Stimulated activated memory B cell treated with anti-CD40 and anti-IgM and Interleukin-4, amounts not matched to agents 10 μg/mL and 1 μg/mL and 100 μg/mL, for 72 hours (primary cell): ENCODE measurements around the gene FBXO42.
A peak's percentile ranks its signal among the peaks of the same experiment; 100 is the strongest.
"Not testable (repeated sequence)": the region's sequence is repeated elsewhere in the genome, so short reads cannot be mapped to it uniquely, and the experiment has no call there.

ENCODE experiments used
- ATAC-seq: fragments of 150-1000 bp; cut with Tn5 transposase; 2 replicates; pipeline ENCODE4 v1.10.0; 2021
- H3K27ac Mint-ChIP-seq: one replicate; pipeline ENCODE4 v1.8.0; 2022; ENCODE audit warnings: mild to moderate bottlenecking, mixed read lengths
- H3K27me3 Mint-ChIP-seq: one replicate; pipeline ENCODE4 v1.8.0; 2022; ENCODE audit warnings: mixed read lengths
- H3K36me3 Mint-ChIP-seq: one replicate; pipeline ENCODE4 v1.8.0; 2022; ENCODE audit warnings: mixed read lengths
- H3K4me1 Mint-ChIP-seq: one replicate; pipeline ENCODE4 v1.8.0; 2022; ENCODE audit warnings: mixed read lengths
- H3K4me3 Mint-ChIP-seq: one replicate; pipeline ENCODE4 v1.8.0; 2022; ENCODE audit warnings: mild to moderate bottlenecking, moderate library complexity, mixed read lengths
- H3K9me3 Mint-ChIP-seq: one replicate; pipeline ENCODE4 v1.8.0; 2022; ENCODE audit warnings: mixed read lengths

Gene FBXO42

GRCh38 chr1:16266411-16267118, 85.7 kb downstream of the FBXO42 start:
- Mint-ChIP-seq H3K27me3 (no peaks in the 10 kb centered on the region), H3K4me1 (peaks cover 13% of the 10 kb centered on the region), H3K36me3 (peaks cover 17% of the 10 kb centered on the region), H3K9me3 (no peaks in the 10 kb centered on the region), H3K4me3 (no peak overlapping the region), H3K27ac (no peak overlapping the region)
- no peak for ATAC-seq

DNA sequence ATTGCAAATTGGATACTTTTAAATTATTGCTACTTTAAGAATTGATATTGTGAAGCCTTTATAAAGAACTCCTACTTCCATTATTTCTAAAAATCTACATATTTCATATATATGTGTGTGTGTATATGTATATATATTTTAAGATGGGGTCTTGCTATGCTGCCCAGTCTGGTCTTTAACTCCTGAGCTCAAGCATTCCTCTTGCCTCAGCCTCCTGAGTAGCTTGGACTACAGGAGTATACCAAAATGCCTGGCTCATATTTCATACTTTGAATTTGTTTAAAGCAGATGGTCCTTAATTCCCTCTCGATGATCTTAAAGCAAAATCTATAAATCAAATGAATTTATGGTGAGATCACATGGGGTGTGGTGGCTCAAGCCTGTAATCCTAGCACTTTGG, 90.2 kb downstream of the FBXO42 start:
- H3K4me1 Mint-ChIP-seq = no peaks in the 10 kb centered on the region
- H3K27ac Mint-ChIP-seq = no peak overlapping the region
- H3K36me3 Mint-ChIP-seq = peaks cover 5% of the 10 kb centered on the region
- no peaks in the 10 kb centered on the region for H3K27me3 Mint-ChIP-seq
- H3K4me3 Mint-ChIP-seq = no peak overlapping the region
- no peak for ATAC-seq
- no peaks in the 10 kb centered on the region for H3K9me3 Mint-ChIP-seq

DNA sequence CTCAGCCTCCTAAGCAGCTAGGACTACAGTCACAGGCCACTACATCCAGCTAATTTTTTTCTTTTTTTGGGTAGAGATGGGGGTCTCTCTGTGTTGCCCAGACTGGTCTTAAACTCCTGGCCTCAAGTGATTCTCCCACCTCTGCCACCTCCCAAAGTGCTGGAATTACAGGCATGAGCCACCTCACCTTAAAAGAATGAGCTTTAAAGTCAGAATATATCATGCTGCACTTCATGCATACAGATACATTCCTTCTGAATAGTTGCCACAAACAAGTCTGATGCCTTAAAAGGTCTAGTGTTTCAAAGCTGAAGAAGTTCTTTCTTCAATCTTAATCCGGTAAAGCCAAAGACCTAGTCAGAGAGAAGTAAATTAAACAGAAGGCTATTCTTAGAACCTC, 91.5 kb downstream of the FBXO42 start:
- Mint-ChIP-seq H3K9me3 (no peaks in the 10 kb centered on the region), H3K27ac (no peak overlapping the region), H3K4me1 (no peaks in the 10 kb centered on the region), H3K27me3 (no peaks in the 10 kb centered on the region), H3K4me3 (no peak overlapping the region), H3K36me3 (peaks cover 5% of the 10 kb centered on the region)
- ATAC-seq = no peak

GRCh38 chr1:16258591-16259135, 93.6 kb downstream of the FBXO42 start:
- Mint-ChIP-seq H3K9me3 (no peaks in the 10 kb centered on the region), H3K4me3 (no peak overlapping the region), H3K27ac (no peak overlapping the region), H3K36me3 (peaks cover 12% of the 10 kb centered on the region), H3K4me1 (no peaks in the 10 kb centered on the region), H3K27me3 (no peaks in the 10 kb centered on the region)
- no peak for ATAC-seq

DNA sequence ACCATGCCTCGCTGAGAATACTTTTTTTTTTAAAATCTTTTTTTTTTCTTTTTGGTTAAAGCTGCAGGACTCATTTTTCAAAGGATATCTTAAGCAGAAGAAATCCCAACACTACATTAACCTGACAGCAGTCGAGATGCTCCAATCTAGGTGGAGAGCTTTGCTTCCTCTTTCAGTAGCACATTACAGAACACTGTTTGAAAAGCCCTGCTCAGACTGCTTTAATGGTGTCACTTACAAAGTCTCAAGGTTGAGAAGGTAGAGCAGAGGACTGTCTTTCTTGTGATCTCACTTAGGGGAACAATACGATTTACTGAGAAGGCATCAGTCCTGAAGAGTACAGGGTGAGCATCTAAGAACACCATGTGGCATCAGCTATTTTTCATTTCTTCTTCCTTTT, 94.3 kb downstream of the FBXO42 start:
- H3K27ac Mint-ChIP-seq = peak overlapping the region; percentile 30
- no peaks in the 10 kb centered on the region for H3K27me3 Mint-ChIP-seq
- H3K4me3 Mint-ChIP-seq = no peak overlapping the region
- no peaks in the 10 kb centered on the region for H3K4me1 Mint-ChIP-seq
- H3K9me3 Mint-ChIP-seq = no peaks in the 10 kb centered on the region
- H3K36me3 Mint-ChIP-seq = peaks cover 12% of the 10 kb centered on the region
- no peak for ATAC-seq

DNA sequence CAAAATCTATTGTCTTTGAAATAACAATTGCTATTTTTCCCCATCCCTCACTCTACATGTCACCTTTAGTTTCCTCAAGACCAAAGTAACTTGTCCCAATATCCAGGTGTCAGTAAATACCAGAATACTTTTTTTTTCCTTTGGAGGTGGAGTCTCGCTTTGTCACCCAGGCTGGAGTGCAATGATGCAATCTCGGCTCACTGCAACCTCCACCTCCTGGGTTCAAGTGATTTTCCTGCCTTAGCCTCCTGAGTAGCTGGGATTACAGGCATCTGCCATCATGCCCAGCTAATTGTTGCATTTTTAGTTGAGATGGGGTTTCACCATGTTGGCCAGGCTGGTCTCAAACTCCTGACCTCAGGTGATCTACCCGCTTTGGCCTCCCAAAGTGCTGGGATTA, 94.7 kb downstream of the FBXO42 start:
- peaks cover 14% of the 10 kb centered on the region for H3K36me3 Mint-ChIP-seq
- H3K27me3 Mint-ChIP-seq, ATAC-seq, H3K9me3 Mint-ChIP-seq, H3K4me3 Mint-ChIP-seq, H3K4me1 Mint-ChIP-seq: not testable (repeated sequence)
- peak overlapping the region; percentile 30 for H3K27ac Mint-ChIP-seq

DNA sequence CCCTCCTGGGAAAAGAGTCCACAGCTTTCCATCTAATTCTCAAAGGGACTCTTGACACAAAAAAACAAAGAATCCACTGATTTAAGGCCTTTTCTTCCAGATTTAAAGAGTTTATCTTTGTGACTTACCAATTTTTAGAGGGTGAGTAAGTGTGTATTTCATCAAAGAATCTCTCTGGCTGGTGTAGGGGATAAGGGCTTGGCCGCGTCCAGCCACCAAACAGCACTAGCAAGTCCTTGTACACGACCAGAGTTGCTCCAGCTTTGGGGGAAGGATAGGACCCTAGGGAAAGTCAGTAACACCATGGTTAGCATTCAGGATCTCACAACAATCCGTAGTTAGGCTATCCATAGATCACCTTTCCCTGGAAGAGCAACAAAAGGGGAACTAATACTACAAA, 95.8 kb downstream of the FBXO42 start:
- Mint-ChIP-seq H3K27ac (no peak overlapping the region), H3K9me3 (no peaks in the 10 kb centered on the region), H3K36me3 (peaks cover 25% of the 10 kb centered on the region), H3K27me3 (no peaks in the 10 kb centered on the region), H3K4me3 (no peak overlapping the region), H3K4me1 (no peaks in the 10 kb centered on the region)
- ATAC-seq = no peak

DNA sequence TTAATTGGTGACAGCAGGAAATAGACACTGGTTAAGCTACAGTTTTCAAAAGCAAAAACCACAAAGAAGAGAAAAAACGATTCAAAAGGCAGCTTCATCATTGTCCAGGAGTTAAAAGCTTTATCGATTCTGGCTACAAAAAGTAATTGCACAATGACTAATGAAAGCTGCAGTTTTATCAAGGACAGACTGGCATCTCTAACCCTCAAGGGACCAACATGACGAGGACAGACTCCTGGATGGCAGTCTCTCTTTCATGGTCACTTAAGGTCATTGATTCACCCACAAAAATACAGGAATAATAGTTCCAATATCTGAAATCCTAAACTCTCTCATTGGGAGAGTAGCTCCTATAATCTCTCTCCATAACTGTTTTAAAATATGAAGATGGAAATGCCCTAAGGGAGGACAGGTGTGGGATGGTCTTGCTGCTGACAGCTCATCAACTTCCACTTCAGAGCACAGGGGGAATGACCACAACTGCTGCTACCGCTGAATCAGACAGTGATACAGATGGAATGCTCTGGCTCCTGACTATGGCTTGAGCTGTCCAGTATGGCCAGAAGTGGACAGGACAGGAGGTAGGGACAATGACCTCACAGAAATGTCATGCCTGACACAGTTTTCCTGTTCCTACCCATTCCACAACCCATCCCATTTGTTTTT, 97.9 kb downstream of the FBXO42 start:
- Mint-ChIP-seq H3K9me3 (no peaks in the 10 kb centered on the region), H3K4me1 (peaks cover 5% of the 10 kb centered on the region), H3K27ac (peak overlapping the region; percentile 33), H3K4me3 (no peak overlapping the region), H3K36me3 (peaks cover 30% of the 10 kb centered on the region), H3K27me3 (no peaks in the 10 kb centered on the region)
- no peak for ATAC-seq

GRCh38 chr1:16253332-16253922, 98.9 kb downstream of the FBXO42 start:
- H3K9me3 Mint-ChIP-seq = no peaks in the 10 kb centered on the region
- peaks cover 35% of the 10 kb centered on the region for H3K36me3 Mint-ChIP-seq
- ATAC-seq = no peak
- no peaks in the 10 kb centered on the region for H3K27me3 Mint-ChIP-seq
- peak overlapping the region; percentile 33 for H3K27ac Mint-ChIP-seq
- peaks cover 15% of the 10 kb centered on the region for H3K4me1 Mint-ChIP-seq
- H3K4me3 Mint-ChIP-seq = no peak overlapping the region

GRCh38 chr1:16252912-16253311, 99.4 kb downstream of the FBXO42 start:
- ATAC-seq = no peak
- Mint-ChIP-seq H3K4me3 (no peak overlapping the region), H3K9me3 (no peaks in the 10 kb centered on the region), H3K27me3 (no peaks in the 10 kb centered on the region), H3K36me3 (peaks cover 35% of the 10 kb centered on the region), H3K27ac (no peak overlapping the region), H3K4me1 (peaks cover 15% of the 10 kb centered on the region)

DNA sequence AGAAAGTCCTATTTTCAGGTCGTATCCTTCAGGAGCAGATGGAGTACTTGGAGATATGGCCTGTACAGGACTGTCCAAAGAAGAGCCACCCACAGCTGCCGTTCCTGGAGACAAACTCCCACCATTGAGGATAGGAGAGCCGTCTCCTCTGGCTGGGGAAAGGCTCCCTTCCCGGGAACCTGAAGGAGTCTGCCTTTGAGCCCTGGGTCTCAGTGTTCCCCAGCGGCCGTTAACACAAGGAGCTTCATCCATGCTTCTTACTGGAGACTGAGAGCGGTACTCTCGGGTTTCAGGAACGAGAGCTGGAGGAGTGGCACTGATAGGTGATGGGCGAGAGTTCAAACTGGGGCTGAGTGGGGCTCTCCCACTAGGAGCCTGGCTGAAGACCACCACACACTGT, 100.9 kb downstream of the FBXO42 start:
- Mint-ChIP-seq H3K27me3 (no peaks in the 10 kb centered on the region), H3K4me1 (peaks cover 15% of the 10 kb centered on the region), H3K4me3 (no peak overlapping the region), H3K36me3 (peaks cover 44% of the 10 kb centered on the region), H3K27ac (no peak overlapping the region), H3K9me3 (no peaks in the 10 kb centered on the region)
- ATAC-seq = no peak

DNA sequence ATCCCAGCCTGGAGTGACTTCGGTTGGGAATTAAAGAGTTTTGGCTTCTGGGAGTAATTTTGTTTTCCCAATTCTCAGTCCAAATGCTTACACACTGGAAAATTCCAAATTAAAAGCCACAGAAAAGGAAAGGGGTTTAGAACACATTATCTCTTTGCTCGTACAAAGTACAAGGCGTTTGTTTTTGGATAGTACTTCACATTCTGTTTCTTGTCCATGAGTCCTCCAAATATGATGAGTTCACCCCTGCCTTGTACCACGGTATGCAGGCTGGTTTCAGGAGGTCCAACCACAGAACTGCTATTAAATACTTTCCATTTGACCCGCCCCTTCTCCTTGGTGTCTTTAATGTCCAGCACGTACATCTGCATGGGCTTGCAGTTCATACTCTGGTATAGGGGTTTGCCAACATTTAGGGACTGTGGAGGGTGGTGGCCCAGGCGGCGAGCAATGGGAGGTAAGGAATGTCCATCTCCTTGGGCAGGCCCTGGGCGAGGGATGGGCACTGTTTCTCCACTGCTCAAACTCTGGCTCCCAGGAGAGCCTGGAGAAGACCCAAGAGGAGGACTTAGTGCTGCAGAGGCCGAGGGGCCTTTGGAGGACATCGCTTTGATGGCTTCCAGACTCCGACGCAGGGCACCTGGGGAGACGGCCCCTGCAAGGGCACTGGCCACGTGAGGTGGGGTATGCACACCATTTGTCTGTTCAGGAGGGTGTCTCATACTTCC, 101.6 kb downstream of the FBXO42 start:
- peaks cover 15% of the 10 kb centered on the region for H3K4me1 Mint-ChIP-seq

DNA sequence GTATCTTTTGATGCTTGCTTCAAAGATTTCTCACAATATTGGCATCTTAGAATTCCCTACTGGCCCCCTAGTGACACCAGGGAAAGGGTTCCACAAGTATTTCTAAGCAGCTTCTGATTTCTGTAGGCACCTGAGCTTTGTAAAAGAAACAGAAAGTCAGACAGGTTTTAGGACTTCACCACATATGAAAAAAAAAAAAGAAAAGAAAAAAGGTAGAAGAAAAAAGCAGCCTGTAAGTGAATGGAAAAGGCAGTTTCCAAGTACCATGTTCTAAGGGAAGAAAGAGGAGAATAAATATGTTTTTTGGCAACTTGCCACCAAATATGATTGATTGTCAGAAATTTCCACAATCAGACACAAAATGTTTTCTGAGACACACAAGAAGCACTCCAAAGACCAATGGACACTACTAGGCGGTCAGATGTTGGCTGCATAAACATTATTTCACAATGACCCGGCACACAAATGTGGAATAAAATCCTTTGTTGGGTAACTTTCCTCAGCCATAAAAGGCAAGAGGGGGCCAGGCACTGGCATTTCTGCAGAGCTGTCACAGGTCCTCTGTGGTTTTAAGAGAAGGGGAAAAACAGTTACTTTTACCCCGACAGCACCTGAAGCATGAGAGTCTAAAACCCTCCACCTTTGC, 102.6 kb downstream of the FBXO42 start:
- H3K4me3 Mint-ChIP-seq = no peak overlapping the region
- peak overlapping the region; percentile 77 for H3K27ac Mint-ChIP-seq
- peaks cover 15% of the 10 kb centered on the region for H3K4me1 Mint-ChIP-seq
- H3K9me3 Mint-ChIP-seq = no peaks in the 10 kb centered on the region
- H3K36me3 Mint-ChIP-seq = peaks cover 38% of the 10 kb centered on the region
- ATAC-seq = no peak
- no peaks in the 10 kb centered on the region for H3K27me3 Mint-ChIP-seq

More for the DNA sequence above, 101.6 kb downstream of the FBXO42 start:
- Mint-ChIP-seq H3K27ac (no peak overlapping the region), H3K36me3 (peaks cover 42% of the 10 kb centered on the region), H3K4me3 (no peak overlapping the region), H3K27me3 (no peaks in the 10 kb centered on the region), H3K9me3 (no peaks in the 10 kb centered on the region)
- ATAC-seq = no peak

DNA sequence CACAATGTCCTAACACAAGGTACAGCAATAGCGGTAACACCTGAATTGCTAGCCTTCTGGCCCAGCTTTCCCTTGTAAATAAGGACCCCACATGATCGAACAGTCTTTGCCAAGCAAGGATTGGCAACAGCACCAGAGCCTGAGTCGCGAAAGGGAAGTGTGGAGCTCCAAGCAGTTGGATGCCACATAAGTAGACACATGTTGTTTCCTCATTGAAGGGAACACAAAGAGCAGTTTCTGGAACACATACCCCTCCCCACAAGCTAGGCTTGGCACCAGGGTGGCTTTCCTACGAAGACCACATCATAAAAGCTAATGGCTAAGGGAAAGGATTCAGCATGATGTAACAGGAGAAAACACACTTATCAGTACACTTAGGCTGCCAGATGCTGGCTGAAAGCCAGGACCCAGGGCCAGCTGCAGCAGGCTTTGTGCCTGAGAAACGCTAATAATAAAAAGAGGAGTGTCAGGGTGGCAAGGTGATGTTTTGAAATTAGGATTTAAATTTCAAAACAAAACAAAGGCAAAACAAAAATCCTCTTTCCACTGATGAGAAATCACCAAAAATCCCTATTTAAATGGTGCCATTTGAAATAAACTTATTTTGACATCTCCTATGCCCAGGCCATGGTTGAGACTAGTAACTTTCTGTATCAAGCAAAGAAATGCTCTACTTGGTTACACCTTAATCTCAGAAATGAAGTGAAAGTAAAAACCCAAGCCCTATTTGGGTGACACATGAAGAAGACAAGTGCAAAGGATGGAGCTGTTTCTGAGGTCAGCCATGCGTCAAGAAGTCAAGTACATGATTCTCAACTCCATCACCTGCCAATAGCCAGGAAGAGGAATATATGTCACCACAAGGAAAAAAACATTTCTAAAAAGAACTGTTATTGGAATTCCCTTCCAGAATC, 103.4 kb downstream of the FBXO42 start:
- H3K4me1 Mint-ChIP-seq = peaks cover 21% of the 10 kb centered on the region
- H3K9me3 Mint-ChIP-seq = no peaks in the 10 kb centered on the region
- ATAC-seq = peak; percentile 68
- H3K36me3 Mint-ChIP-seq = peaks cover 35% of the 10 kb centered on the region
- H3K27me3 Mint-ChIP-seq = no peaks in the 10 kb centered on the region
- H3K4me3 Mint-ChIP-seq = no peak overlapping the region
- H3K27ac Mint-ChIP-seq = peak overlapping the region; percentile 77
